ENCODE data around the gene DOLPP1.
"Not testable (repeated sequence)": the region's sequence is repeated elsewhere in the genome, so short reads cannot be mapped to it uniquely, and the experiment has no call there.

The DOLPP1 gene, protein sequence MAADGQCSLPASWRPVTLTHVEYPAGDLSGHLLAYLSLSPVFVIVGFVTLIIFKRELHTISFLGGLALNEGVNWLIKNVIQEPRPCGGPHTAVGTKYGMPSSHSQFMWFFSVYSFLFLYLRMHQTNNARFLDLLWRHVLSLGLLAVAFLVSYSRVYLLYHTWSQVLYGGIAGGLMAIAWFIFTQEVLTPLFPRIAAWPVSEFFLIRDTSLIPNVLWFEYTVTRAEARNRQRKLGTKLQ

DNA sequence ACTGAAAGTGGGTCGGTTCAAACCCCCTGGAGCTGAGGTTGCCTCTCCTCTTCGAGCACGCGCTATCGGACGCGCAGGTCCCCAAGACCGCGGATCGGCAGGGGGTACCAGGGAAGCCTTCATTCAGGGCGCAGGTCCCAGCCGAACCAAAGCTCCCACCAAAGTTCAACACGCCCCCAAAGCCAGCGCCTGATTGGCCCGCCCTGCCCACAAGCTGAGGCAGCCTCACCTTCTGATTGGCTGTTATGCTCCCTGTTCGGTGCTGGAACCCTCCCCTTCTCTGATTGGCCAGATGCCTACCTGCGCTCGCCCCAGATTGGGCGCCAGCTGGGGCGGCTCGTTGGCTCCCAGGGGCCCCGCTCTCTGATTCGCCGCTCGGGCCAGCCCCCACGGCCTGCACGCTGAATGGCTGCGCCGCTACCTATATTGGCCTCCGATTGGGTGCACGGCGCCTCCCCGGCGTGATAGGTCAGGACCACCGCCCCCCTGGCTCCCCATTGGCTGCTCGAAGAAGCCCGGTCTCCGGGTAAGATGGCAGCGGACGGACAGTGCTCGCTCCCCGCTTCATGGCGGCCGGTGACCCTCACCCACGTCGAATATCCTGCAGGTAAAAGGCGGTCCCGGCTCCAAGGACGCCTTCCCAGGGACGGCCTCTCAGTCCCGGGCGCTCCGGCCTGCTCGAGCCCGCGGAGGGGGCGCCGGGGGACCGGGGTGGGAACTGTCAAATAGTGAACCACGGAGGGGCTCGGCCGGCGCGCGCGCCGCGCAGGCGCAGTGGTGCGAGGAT is at the start of gene DOLPP1:
Gene DOLPP1 (plus strand): TSS at position 511 of the 787 bp plus-strand sequence. CDS start 21 bp downstream, at position 532.
- DNase-seq (ENCODE audit: low read depth in 3 of 3): peak; percentile 97 to 98 (median 97)

DNA sequence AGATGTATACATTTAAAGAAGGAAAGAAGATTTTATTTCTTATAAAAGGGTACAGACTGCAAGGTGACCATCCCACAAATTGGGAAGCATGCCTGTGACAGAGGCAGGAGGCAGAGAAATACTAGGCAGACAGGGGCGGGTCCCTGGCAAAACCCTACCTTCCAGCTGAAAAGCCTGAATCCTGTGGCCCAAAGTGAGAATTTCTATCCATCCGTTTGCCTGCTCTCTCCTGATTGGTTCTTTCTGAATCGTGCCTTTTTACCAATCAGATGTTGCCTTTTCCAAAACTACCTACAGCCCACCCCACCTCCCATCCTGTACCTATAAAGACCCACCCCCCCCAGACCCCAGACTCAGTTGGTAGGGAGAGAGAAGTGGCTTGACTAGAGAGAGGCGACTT is 49.4 kb upstream of the DOLPP1 start:
- no peak for DNase-seq (ENCODE audit: low read depth in 3 of 3)

DNA sequence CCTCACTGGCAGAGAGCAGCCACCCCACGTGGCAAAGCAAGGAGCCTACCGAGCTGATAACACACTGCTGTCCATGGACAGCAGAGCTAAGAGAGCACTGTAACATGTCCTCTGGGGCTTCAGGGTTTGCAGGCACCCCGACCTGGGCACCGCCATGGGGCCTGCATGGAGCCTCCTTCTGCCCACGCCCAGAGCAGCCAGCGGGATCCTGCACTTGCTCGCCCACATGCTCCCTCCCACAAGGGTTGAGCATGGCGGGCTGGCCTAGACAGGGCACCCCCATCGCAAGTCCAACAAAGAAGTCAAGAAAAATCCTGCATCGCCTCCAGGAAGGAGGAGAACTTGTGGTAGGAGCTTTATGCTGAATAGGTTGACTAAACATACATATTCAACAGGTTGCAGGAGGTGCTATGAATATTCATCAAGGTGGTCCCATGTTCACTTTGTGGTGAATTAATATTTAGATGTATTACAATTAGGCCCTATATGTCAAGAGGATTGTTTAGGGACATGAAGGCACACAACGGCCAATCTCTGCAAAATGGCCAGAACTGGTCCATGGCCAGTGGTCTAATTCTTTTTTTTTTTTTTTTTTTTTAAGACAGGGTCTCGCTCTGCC is 48.3 kb upstream of the DOLPP1 start:
- DNase-seq (ENCODE audit: low read depth in 3 of 3): no peak

DNA sequence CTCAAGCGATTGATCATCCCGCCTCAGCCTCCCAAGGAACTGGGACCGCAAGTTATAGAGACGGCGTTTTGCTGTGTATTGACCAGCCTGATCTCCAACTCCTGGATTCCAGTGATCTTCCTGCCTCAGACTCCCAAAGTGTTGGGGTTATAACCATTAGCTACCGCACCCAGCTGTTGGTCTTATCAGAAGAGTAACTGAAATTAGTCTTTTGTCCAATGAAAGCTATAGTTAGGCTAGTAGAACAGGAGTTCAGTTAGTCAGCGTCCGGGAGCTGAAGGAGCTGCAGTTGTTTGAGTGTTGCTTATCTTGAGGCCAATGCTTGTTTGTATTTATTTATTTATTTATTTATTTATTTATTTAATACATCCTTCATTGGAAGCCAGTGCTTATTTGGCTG is 47.7 kb upstream of the DOLPP1 start:
- no peak for DNase-seq (ENCODE audit: low read depth in 3 of 3)

DNA sequence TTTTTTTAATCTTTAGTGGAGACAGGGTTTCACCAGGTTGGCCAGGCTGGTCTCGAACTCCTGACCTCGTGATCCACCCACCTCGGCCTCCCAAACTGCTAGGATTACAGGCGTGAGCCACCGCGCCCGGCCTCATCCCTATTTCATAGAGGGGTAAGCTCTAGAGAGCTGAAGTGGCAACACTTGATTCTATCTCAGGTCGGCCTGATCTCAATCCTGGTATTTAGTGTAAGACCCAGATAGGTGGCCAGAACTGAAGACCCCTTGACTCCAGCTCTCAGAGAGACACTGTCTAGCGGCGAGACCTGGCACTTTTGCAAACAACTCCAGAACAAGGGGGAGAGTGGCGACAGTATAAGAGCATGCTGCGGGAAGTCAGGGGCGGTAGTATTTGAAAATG is 45.1 kb upstream of the DOLPP1 start:
- not testable (repeated sequence) for DNase-seq (ENCODE audit: low read depth in 3 of 3)

DNA sequence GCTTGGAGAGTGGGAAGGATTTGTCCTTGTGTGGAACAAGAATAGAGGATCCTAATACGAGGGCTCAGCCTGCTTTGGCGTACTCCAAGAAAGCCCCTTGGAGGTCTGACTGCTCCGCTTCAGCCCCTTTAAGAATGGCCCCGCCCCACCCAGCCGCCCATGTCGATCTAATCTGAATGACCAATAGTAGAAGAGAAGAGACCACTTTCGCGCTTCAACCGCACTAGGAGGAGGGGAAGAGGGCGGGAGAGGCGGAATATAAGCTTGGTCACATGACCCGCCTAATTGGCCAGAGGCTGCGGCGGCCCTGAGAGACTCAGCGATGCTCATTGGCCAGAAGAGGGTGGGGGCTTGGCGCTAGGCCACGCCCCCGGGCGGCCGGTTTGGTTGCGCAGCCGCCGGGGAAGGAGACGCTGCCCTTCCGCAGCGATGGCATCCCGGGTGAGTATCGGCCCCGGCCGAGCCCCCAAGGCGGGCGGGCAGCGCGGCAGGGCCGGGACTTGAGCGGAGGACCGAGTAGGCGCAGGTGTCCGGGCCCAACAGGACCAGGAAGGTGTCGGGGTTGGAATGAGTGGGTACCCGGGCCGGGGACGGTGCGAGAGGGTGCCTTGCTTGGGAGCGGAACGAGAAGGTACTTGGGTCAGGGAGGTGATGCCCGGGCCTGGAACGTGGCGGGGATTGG is 44.5 kb upstream of the DOLPP1 start, which contains the start of gene MIGA2:
Gene MIGA2 (plus strand): TSS at position 386 of the 682 bp plus-strand sequence. CDS start 3,969 bp downstream, outside the sequence.
- peak; percentile 76 to 82 (median 77) for DNase-seq (ENCODE audit: low read depth in 3 of 3)

DNA sequence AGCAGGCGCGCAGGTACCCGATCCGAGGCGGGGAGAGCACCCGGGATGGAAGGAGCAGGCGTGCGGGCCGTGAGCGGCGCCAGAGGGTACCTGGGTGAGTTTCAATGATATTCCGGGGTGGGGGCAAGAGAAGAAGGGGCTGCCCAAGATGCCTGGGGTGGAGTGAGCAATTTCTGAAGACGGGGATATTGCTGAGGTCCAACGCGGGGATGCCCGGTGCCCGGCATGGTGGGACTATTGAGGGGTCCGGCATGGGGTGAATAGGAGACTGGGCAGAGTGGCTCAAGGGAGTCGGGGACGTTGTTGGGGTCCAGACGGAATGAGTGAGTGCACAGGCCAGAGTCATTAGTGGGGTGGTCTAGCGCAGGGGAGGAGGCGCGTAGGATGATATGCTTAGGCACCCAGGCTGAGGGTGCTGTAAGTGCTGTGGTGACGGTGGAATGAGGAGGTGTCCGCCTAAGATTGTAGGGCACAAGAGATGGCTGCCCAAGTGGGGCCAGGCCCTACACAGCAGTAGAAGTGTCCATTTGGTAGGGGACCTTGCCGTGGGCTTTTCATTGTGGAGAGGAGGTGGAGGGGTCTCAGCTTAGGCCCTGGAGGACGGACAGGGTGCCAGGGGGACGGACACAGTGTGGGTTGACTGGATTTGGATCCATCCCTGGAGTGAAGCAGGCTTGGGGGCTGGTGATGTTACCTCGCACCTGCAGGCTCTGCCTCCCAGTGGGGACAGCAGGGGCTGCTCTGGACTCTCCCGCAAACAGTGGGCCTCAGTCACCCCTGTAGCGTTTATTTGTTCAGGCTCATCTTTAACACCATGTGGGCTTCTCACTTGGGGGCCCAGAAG is 43.8 kb upstream of the DOLPP1 start:
- no peak for DNase-seq (ENCODE audit: low read depth in 3 of 3)

DNA sequence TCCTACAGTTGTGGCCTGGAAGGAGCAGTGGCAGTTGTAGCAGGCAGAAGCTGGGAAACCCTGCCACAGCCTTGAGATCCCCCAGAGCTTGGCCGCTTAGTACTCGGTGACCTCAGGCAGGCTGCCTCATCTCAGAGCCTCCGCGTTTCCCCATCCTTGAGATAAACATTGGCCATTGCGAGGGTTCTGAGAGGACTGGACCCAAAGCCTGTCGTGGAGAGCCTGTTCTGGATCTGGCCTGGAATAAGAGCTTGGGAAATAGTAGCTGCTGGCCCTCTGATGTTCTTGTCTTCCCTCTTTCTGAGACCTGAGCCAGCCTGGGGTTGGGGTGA is 43.2 kb upstream of the DOLPP1 start:
- no peak for DNase-seq (ENCODE audit: low read depth in 3 of 3)

DNA sequence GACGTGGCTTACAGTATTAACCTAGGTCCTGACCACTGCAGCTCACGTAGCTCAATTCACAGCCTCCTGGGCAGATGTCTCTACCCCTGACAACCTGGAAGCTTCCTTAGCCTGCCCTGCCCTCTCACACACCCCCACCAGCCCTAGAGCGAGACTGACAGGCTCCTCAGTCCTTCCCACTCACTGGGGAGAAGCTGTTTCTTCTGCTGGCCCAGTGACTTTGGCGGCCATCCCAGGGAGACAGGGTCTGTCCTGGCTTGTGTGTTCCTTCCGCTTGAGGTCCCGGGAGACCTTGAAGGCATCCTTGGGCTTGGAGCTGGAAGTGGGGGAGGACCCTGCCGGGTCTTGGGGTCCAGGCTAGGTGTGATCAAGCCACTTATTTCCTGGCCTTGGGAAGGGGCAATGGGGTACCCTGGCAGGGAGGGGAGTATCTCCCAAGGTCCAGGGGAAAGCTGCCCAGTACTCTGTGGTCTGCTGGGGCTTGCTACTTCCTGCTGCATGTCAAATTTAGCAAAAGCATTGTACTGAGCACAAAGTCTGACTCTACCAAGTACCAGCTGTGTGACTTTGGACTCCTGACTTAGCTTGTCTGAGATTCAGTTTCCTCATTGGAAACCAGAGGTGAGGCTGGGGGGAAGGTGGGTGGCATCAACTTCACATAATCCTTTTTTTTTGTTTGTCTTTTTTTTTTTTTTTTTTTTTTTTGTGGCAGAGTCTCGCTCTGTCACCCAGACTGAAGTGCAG is 42.6 kb upstream of the DOLPP1 start:
- DNase-seq (ENCODE audit: low read depth in 3 of 3): no peak

DNA sequence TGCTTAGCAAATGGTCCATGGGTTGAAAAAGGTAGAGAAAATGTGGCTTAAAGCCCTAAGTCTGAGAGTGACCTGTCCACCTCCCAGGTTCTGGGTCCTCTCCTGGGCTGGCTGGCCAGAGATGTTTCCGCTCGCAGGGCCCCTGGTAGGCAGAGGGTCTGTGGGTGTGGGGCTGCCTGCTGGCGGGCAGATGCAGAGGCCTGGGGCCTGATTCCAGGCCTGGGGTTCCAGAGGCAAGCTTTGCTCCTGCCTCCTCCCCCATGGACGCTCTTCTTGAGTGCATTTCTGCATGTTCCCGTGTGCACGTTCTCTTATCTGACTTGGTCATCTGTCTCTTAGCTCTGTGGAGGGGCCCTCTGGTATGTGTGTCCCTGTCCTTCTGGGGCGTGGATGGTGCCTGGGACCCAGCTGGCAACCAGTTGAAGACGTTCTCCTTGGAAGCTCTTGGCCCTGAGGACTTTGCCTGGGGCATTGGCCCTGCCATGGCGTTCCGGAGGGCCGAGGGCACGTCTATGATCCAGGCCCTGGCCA is 40.7 kb upstream of the DOLPP1 start:
- no peak for DNase-seq (ENCODE audit: low read depth in 3 of 3)

DNA sequence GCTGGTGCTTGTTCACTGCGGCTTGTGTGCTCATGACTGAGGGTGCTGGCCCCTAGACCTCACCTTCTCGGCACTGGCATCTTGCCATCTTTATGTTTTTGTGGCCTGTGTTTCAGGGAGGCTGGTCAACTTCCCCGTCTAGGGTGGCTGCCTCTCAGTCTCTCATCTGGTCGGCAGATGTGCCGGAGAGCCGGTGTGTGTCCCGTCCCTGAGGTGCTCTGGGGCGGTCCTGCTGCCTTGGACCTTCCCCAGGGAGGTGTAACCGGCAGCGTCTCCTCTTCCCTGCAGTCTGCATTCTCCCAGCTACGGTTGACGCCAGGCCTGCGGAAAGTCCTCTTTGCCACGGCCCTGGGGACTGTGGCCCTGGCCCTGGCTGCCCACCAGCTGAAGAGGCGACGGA is 38.9 kb upstream of the DOLPP1 start:
- no peak for DNase-seq (ENCODE audit: low read depth in 3 of 3)

DNA sequence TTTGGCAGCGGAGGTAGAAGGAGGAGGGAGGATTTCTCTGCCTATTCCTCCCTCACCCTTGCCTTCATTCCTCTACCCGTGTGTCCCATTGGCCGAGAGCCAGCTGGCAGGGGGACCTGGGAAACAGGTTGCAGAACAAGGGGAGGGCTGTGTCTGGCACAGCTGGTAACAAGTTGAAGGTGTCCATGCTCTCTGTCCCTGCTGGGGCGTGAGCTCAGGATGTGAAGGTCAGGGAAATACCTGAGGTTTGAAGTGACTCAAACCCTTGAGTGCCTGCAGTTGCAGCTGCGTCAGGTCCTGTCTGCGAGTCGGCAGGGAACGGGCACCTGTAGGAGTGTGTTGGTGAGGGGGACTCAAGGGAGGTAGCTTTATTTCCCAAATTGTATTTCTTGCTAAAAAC is 28.3 kb upstream of the DOLPP1 start:
- DNase-seq (ENCODE audit: low read depth in 3 of 3): no peak

DNA sequence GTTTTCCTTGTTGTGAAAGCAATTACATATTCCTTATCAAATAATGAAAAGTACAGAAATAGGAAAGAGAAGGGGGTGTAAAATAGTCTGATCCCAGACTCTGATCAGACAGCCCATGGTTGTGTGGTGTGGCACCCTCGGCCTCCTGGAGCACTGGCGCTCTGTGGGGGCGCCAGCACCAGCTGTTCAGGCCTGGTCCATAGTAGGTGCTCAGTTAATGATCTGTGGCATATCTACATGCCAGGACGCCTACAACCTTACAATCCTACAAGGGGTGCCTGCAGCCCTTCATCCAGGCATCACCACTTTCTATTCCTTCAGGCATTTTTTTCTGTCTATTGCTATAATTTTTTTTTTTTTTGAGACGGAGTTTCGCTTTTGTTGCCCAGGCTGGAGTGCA is 27.9 kb upstream of the DOLPP1 start:
- DNase-seq (ENCODE audit: low read depth in 3 of 3): no peak

DNA sequence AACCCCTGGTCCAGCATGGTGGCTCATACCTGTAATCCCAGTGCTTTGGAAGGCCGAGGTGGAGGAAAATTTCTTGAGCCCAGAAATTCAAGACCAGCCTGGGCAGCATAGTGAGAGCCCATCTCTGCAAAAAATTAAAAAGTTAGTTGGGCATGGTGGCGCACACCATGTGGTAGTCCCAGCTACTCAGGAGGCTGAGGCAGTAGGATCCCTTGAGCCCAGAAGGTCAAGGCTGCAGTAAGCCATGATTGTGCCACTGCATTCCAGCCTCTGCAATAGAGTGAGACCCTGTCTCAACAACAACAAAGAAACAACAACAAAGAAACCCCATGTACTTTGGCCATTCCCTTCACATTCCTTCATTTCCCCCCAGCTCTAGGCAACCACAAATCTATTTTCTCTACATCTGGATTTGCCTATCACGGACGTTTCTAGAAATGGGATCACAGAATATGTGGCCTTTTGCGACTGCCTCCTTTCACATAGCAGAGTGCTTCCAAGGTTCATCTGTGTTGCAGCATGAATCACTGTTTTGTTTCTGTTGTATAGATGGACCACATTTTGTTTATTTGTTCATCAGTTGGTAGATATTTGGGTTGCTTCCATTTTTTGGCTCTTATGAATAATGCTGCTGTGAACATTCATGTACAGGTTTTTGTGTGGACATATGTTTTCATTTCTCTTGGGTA is 26.6 kb upstream of the DOLPP1 start:
- no peak for DNase-seq (ENCODE audit: low read depth in 3 of 3)

DNA sequence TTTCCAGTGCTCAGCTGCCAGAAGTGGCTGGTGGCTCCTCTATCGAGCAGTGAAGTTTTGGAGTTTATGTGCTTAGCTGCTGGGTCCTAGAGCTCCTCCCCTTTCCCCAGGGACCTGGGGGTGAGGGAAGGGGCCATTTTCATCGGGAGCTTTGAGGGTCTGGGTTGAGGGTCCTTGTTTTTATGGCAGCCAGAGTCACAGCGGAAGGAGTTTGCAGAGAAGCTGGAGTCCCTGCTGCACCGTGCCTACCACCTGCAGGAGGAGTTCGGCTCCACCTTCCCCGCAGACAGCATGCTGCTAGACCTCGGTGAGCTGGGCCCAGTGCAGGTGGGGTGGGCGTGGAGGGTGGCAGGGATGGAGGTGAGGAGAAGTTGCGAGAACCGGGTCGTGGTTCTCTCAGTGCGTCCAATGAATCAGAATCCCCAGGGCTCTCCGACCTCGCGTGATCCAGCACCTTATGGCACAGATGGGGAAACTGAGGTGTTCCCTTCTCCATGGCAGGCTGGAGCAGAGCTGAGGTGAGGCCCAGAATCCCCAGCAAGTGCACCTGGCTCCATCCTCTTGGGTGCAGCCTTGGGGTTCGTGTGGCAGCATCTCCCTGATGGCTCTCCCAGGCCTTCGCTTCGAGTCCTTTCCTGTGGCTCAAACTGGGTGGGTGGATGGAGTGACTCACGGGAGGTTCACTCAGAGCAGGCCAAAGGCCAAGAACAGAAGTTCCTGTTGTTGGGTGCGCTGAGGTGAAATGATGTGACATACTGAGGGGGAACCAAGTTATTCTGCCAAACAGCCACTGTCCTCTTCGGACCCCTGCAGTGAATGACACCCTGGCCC is 21.7 kb upstream of the DOLPP1 start:
- DNase-seq (ENCODE audit: low read depth in 3 of 3): no peak

DNA sequence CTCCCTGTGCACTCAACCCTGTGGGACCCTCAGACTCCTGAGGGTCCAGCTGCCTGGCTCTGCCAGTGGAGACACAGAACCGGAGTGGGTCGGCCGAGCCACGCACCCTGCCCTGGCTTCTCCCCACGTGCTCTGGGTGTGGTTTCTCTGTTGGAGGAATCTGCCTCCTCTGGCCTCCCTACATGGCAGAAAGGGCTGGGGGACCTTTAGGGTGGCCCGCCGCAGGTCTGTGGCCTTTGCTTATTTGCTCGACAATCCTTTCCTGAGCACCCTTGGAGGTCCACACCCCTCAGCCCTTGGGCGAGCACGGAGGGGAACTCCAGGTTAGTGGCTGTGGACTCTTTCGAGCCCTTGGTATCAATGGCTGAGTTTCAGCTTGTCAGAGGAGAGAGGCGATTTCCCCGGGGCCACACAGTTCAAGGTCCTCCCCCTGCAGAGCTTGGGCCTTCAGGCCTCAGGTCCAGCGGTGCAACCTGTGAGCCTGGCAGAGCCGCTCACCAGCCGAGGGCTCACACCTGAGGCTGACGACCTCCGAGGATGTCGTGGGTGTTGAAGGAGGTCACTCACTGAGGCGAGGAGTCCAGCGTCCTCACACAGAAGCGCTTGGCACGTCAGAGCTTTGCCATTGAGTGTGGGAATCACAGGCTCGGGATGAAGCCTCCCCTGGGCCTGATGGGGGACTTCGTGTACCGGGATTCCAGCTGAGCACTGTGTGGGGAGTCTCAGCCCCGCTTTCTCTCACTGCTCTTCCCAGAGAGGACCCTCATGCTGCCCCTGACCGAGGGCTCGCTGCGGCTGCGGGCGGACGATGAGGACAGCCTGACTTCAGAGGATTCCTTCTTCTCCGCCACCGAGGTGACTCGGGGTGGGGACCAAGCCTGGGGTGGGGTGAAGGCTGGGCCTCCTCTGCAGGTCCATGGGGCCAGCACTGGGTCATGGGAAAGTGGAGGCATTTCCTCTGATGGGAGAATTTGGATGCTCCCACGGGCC is 20.8 kb upstream of the DOLPP1 start:
- DNase-seq (ENCODE audit: low read depth in 3 of 3): no peak

DNA sequence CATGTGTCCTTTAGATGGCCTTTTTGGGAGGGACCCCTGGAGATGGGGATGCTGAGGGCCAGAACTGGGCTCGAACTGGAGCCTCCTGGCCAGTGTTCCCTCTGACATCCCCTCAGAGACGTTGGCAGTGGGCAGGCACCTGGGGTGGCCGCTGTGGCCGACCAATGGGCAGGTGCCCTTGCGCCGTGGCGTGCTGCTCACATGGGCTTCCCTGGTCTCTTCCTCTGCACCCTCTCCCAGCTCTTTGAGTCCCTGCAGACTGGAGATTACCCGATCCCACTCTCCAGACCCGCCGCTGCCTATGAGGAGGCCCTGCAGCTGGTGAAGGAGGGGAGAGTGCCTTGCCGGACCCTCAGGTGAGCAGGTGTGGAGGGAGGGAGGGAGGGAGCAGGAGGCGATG is 19.9 kb upstream of the DOLPP1 start:
- no peak for DNase-seq (ENCODE audit: low read depth in 3 of 3)

DNA sequence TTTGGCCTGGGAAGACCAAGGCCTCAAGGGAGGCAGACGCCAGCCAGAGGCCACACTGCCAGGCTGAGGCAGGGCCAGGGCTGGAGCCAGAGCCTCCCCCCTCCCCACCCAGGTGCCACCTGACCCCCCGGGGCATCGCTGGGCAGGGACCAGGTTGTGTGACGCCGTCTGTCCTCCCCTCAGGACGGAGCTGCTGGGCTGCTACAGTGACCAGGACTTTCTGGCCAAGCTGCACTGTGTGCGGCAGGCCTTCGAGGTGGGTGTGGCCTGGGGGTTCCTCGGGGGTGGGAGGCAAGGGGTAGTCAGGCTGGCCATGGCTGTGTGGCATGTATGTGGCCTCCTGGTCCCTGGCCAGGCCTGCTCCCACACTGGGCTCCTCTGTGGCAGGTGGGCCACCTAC is 17.9 kb upstream of the DOLPP1 start:
- DNase-seq (ENCODE audit: low read depth in 3 of 3): no peak

All from stimulated activated CD4-positive, alpha-beta T cell treated with anti-CD3 and anti-CD28 coated beads, TNF-alpha, amount 100 ng/mL, for 4 hours (primary cell).